ENCODE results near the gene F5.

F5 gene

GRCh38 chr1:169586395-169587255, at the start of gene F5:
Gene F5, minus strand, starts transcription at chr1:169586481. Its CDS starts 95 bp downstream, at chr1:169586386.
- peak within 1 kb of the TSS in 4 of 7 experiments; percentile 2 to 17 (median 7) for H3K4me3 ChIP-seq
- peak within 1 kb of the TSS in 8 of 21 experiments; percentile 22 to 74 (median 46) for H3K27ac ChIP-seq

GRCh38 chr1:169634877-169635276, 48.6 kb upstream of the F5 start:
- H3K4me3 ChIP-seq, result no peak overlapping the region

GRCh38 chr1:169634145-169634544, 47.9 kb upstream of the F5 start:
- Histone ChIP-seq H3K27ac (no peak overlapping the region), H3K4me3 (no peak overlapping the region)

More at GRCh38 chr1:169634877-169635276, 48.6 kb upstream of the F5 start:
- H3K27ac ChIP-seq, result no peak overlapping the region

- Histone ChIP-seq H3K4me3 (no peak overlapping the region), H3K27ac (no peak overlapping the region)
Observed at GRCh38 chr1:169631249-169631648, 45.0 kb upstream of the F5 start.

GRCh38 chr1:169630006-169630405, 43.7 kb upstream of the F5 start, which contains the start of gene SELP:
Gene SELP, minus strand, starts transcription at chr1:169630124. Its CDS starts 50 bp downstream, at chr1:169630074.
- peak within 1 kb of the TSS in 1 of 7 experiments; percentile 6 for H3K4me3 ChIP-seq
- peak within 1 kb of the TSS in 2 of 21 experiments; percentile 23 to 37 for H3K27ac ChIP-seq

GRCh38 chr1:169624912-169625311, 38.6 kb upstream of the F5 start:
- no peak overlapping the region for H3K27ac ChIP-seq
- no peak overlapping the region for H3K4me3 ChIP-seq

- Histone ChIP-seq H3K27ac (no peak overlapping the region), H3K4me3 (no peak overlapping the region)
Observed at GRCh38 chr1:169624122-169624521, 37.8 kb upstream of the F5 start.

GRCh38 chr1:169623132-169623926, 37.0 kb upstream of the F5 start:
- Histone ChIP-seq H3K4me3 (no peak overlapping the region), H3K27ac (no peak overlapping the region)

GRCh38 chr1:169620565-169620964, 34.3 kb upstream of the F5 start:
- no peak overlapping the region for H3K27ac ChIP-seq
- no peak overlapping the region for H3K4me3 ChIP-seq

- Histone ChIP-seq H3K4me3 (no peak overlapping the region), H3K27ac (no peak overlapping the region)
Observed at GRCh38 chr1:169618367-169618766, 32.1 kb upstream of the F5 start.

GRCh38 chr1:169615803-169616202, 29.5 kb upstream of the F5 start:
- H3K27ac ChIP-seq, result no peak overlapping the region
- no peak overlapping the region for H3K4me3 ChIP-seq

- H3K27ac ChIP-seq, result no peak overlapping the region
- no peak overlapping the region for H3K4me3 ChIP-seq
Observed at GRCh38 chr1:169610858-169611257, 24.6 kb upstream of the F5 start.

- no peak overlapping the region for H3K4me3 ChIP-seq
- no peak overlapping the region for H3K27ac ChIP-seq
Observed at GRCh38 chr1:169610108-169610507, 23.8 kb upstream of the F5 start.

GRCh38 chr1:169608226-169608625, 21.9 kb upstream of the F5 start:
- Histone ChIP-seq H3K27ac (no peak overlapping the region), H3K4me3 (no peak overlapping the region)

- Histone ChIP-seq H3K27ac (no peak overlapping the region), H3K4me3 (no peak overlapping the region)
Observed at GRCh38 chr1:169604781-169605560, 18.7 kb upstream of the F5 start.

GRCh38 chr1:169601096-169601881, 15.0 kb upstream of the F5 start:
- no peak overlapping the region for H3K27ac ChIP-seq
- no peak overlapping the region for H3K4me3 ChIP-seq

GRCh38 chr1:169595764-169596711, 9.8 kb upstream of the F5 start:
- no peak overlapping the region for H3K4me3 ChIP-seq
- H3K27ac ChIP-seq, result no peak overlapping the region

GRCh38 chr1:169594391-169594790, 8.1 kb upstream of the F5 start:
- Histone ChIP-seq H3K27ac (no peak overlapping the region), H3K4me3 (no peak overlapping the region)
